ENCODE data around the gene HELT.

HELT gene

GRCh38 chr4:185003596-185004351, 14.5 kb upstream of the HELT start:
- no peak for DNase-seq (ENCODE audit: low spot score)

- no peak for DNase-seq (ENCODE audit: low spot score)
Measured at GRCh38 chr4:185004562-185005218, 13.6 kb upstream of the HELT start.

GRCh38 chr4:185005219-185005819, 13.0 kb upstream of the HELT start:
- DNase-seq (ENCODE audit: low spot score), result peak; percentile 82

- no peak for DNase-seq (ENCODE audit: low spot score)
Measured at GRCh38 chr4:185011408-185011807, 6.9 kb upstream of the HELT start.

- DNase-seq (ENCODE audit: low spot score), result no peak
Measured at GRCh38 chr4:185013417-185014125, 4.7 kb upstream of the HELT start.

- no peak for DNase-seq (ENCODE audit: low spot score)
Measured at GRCh38 chr4:185015108-185015507, 3.2 kb upstream of the HELT start.

GRCh38 chr4:185016101-185016940, 2.0 kb upstream of the HELT start:
- DNase-seq (ENCODE audit: low spot score), result no peak

- DNase-seq (ENCODE audit: low spot score), result no peak
Measured at GRCh38 chr4:185016946-185017758, 1.1 kb upstream of the HELT start.

- no peak for DNase-seq (ENCODE audit: low spot score)
Measured at GRCh38 chr4:185018834-185019455, 655 bp downstream of the HELT start.

GRCh38 chr4:185019456-185020292, 1.4 kb downstream of the HELT start:
- no peak for DNase-seq (ENCODE audit: low spot score)

- no peak for DNase-seq (ENCODE audit: low spot score)
Measured at GRCh38 chr4:185020293-185020808, 2.1 kb downstream of the HELT start.

- DNase-seq (ENCODE audit: low spot score), result no peak
Measured at GRCh38 chr4:185020863-185021761, 2.8 kb downstream of the HELT start.

- DNase-seq (ENCODE audit: low spot score), result no peak
Measured at GRCh38 chr4:185023471-185023870, 5.2 kb downstream of the HELT start.

GRCh38 chr4:185028625-185029024, 10.3 kb downstream of the HELT start:
- DNase-seq (ENCODE audit: low spot score), result no peak

- no peak for DNase-seq (ENCODE audit: low spot score)
Measured at GRCh38 chr4:185031611-185032010, 13.3 kb downstream of the HELT start.

- no peak for DNase-seq (ENCODE audit: low spot score)
Measured at GRCh38 chr4:185033072-185033471, 14.8 kb downstream of the HELT start.

- DNase-seq (ENCODE audit: low spot score), result no peak
Measured at GRCh38 chr4:185033950-185034349, 15.7 kb downstream of the HELT start.

- DNase-seq (ENCODE audit: low spot score), result no peak
Measured at GRCh38 chr4:185035284-185035683, 17.0 kb downstream of the HELT start.
